H9 (cell line): ENCODE measurements around the gene OPRPN. TPM values are rescaled to one million over a fixed set of nuclear protein-coding genes. Genes with fewer than 3 reads are reported as not detected.

ENCODE experiments used
- DNase-seq: peaks from one replicate; pipeline ENCODE4 v3.0.0-alpha.2; 2017
- H2AFZ ChIP-seq: one replicate; pipeline ENCODE4 v1.6.1; 2013; ENCODE audit warnings: mild to moderate bottlenecking, low read length, control low read depth, moderate library complexity
- H2AK5ac ChIP-seq: 2 replicates; pipeline ENCODE4 v1.6.1; 2013; ENCODE audit warnings: low read length, control low read depth, mixed read lengths; ENCODE audit not compliant: insufficient read length
- H2BK120ac ChIP-seq: one replicate; pipeline ENCODE4 v1.6.1; 2013; ENCODE audit warnings: low read depth, mild to moderate bottlenecking, low read length, control low read depth, inconsistent platforms; ENCODE audit not compliant: poor library complexity, severe bottlenecking
- H2BK12ac ChIP-seq: 2 replicates; pipeline ENCODE4 v1.6.1; 2013; ENCODE audit warnings: low read length, control low read depth, mixed read lengths, low read depth; ENCODE audit not compliant: insufficient read length
- H2BK15ac ChIP-seq: 2 replicates; pipeline ENCODE4 v1.6.1; 2013; ENCODE audit warnings: low read depth, low read length, control low read depth
- H2BK20ac ChIP-seq: one replicate; pipeline ENCODE4 v1.6.1; 2013; ENCODE audit warnings: low read depth, mild to moderate bottlenecking, low read length, control low read depth, inconsistent platforms; ENCODE audit not compliant: poor library complexity, severe bottlenecking
- H2BK5ac ChIP-seq: 2 replicates; pipeline ENCODE4 v1.6.1; 2013; ENCODE audit warnings: low read length, control low read depth, mixed read lengths; ENCODE audit not compliant: insufficient read length
- H3K14ac ChIP-seq: 2 replicates; pipeline ENCODE4 v1.6.1; 2013; ENCODE audit warnings: low read length, control low read depth; ENCODE audit not compliant: insufficient read depth
- H3K18ac ChIP-seq: 2 replicates; pipeline ENCODE4 v1.6.1; 2013; ENCODE audit warnings: low read depth, mild to moderate bottlenecking, mixed read lengths, low read length, control low read depth; ENCODE audit not compliant: insufficient read length
- H3K23ac ChIP-seq: 2 replicates; pipeline ENCODE4 v1.6.1; 2013; ENCODE audit warnings: low read length, control low read depth, mixed read lengths, low read depth; ENCODE audit not compliant: insufficient read length
- H3K23me2 ChIP-seq: 2 replicates; pipeline ENCODE4 v1.6.1; 2013; ENCODE audit warnings: low read depth, mild to moderate bottlenecking, mixed read lengths, low read length, control low read depth; ENCODE audit not compliant: insufficient read length, poor library complexity, severe bottlenecking
- H3K27ac ChIP-seq: 2 replicates; pipeline ENCODE4 v1.5.1; 2013; ENCODE audit warnings: low read length, control low read depth, mixed read lengths, low read depth; ENCODE audit not compliant: insufficient read length
- H3K27me3 ChIP-seq: 2 replicates; pipeline ENCODE4 v1.6.1; 2013; ENCODE audit warnings: low read length, control low read depth, inconsistent platforms; ENCODE audit not compliant: insufficient read depth
- H3K4ac ChIP-seq: 2 replicates; pipeline ENCODE4 v1.6.1; 2013; ENCODE audit warnings: low read depth, mild to moderate bottlenecking, control low read depth, inconsistent platforms, low read length, moderate library complexity
- H3K4me1 ChIP-seq: 2 replicates; pipeline ENCODE4 v1.6.1; 2013; ENCODE audit warnings: low read length, control low read depth, inconsistent platforms; ENCODE audit not compliant: insufficient read depth
- H3K4me2 ChIP-seq: 2 replicates; pipeline ENCODE4 v1.6.1; 2013; ENCODE audit warnings: low read length, control low read depth, mixed read lengths; ENCODE audit not compliant: insufficient read length, insufficient read depth
- H3K56ac ChIP-seq: 2 replicates; pipeline ENCODE4 v1.6.1; 2013; ENCODE audit warnings: low read depth, mild to moderate bottlenecking, mixed read lengths, low read length, control low read depth; ENCODE audit not compliant: insufficient read length
- H3K79me1 ChIP-seq: 2 replicates; pipeline ENCODE4 v1.6.1; 2013; ENCODE audit warnings: low read depth, mild to moderate bottlenecking, moderate library complexity, low read length, control low read depth, inconsistent platforms; ENCODE audit not compliant: insufficient read depth, poor library complexity, severe bottlenecking
- H3K79me2 ChIP-seq: 2 replicates; pipeline ENCODE4 v1.6.1; 2013; ENCODE audit warnings: low read length, control low read depth, inconsistent platforms; ENCODE audit not compliant: insufficient read depth
- H3K9ac ChIP-seq: 2 replicates; pipeline ENCODE4 v1.6.1; 2013; ENCODE audit warnings: low read length, control low read depth, mixed read lengths; ENCODE audit not compliant: insufficient read length; ENCODE audit errors: extremely low read depth
- H3K9me3 ChIP-seq: one replicate; pipeline ENCODE4 v1.6.1; 2013; ENCODE audit warnings: low read depth, low read length, inconsistent platforms; ENCODE audit not compliant: control insufficient read depth
- H3T11ph ChIP-seq: one replicate; pipeline ENCODE4 v1.6.1; 2013; ENCODE audit warnings: mild to moderate bottlenecking, low read length, control low read depth, inconsistent platforms
- H4K20me1 ChIP-seq: one replicate; pipeline ENCODE4 v1.6.1; 2013; ENCODE audit not compliant: control insufficient read depth, insufficient read length, insufficient read depth
- H4K5ac ChIP-seq: 2 replicates; pipeline ENCODE4 v1.6.1; 2013; ENCODE audit warnings: low read depth, mild to moderate bottlenecking, mixed read lengths, low read length, control low read depth; ENCODE audit not compliant: insufficient read length
- H4K8ac ChIP-seq: replicated peaks from 2 replicates; pipeline ENCODE4 v1.6.1; 2013; ENCODE audit warnings: low read length, control low read depth, mixed read lengths, low read depth; ENCODE audit not compliant: insufficient read length
- H4K91ac ChIP-seq: 2 replicates; pipeline ENCODE4 v1.6.1; 2013; ENCODE audit warnings: low read depth, mild to moderate bottlenecking, moderate library complexity, mixed read lengths, low read length, control low read depth; ENCODE audit not compliant: insufficient read length
- H3K27ac Mint-ChIP-seq, 3 experiments: 2 replicates in 2 of 3; 3 replicates in 1 of 3; pipeline ENCODE4 v1.8.0; 2020 to 2021; ENCODE audit warnings: mixed read lengths in 3 of 3, mild to moderate bottlenecking in 1 of 3, moderate library complexity in 1 of 3
- H3K27me3 Mint-ChIP-seq: 2 replicates; pipeline ENCODE4 v1.8.0; 2021; ENCODE audit warnings: low read depth, mild to moderate bottlenecking, moderate library complexity, mixed read lengths
- H3K36me3 Mint-ChIP-seq, 3 experiments: 2 replicates in 2 of 3; 3 replicates in 1 of 3; pipeline ENCODE4 v1.8.0; 2020 to 2021; ENCODE audit warnings: low read depth in 3 of 3, mixed read lengths in 3 of 3; ENCODE audit not compliant: insufficient read depth in 1 of 3
- H3K4me1 Mint-ChIP-seq, 2 experiments: 2 replicates each; pipeline ENCODE4 v1.8.0; 2020; ENCODE audit warnings: mixed read lengths in 2 of 2
- H3K4me3 Mint-ChIP-seq, 2 experiments: 2 replicates in 1 of 2; 3 replicates in 1 of 2; pipeline ENCODE4 v1.8.0; 2020 to 2021; ENCODE audit warnings: mild to moderate bottlenecking in 2 of 2, mixed read lengths in 2 of 2, moderate library complexity in 1 of 2
- H3K9me3 Mint-ChIP-seq, 2 experiments: 2 replicates in 1 of 2; 3 replicates in 1 of 2; pipeline ENCODE4 v1.8.0; 2020; ENCODE audit warnings: mild to moderate bottlenecking in 2 of 2, mixed read lengths in 2 of 2, moderate library complexity in 1 of 2
- WGBS: extraction: QIAGEN DNeasy Blood & Tissue Kit; methylation state at CpG from one replicate; pipeline ENCODE4 v1.1.7; 2013; ENCODE audit warnings: missing lambda C conversion rate, low lambda C conversion rate, mixed read lengths; ENCODE audit not compliant: insufficient read length; ENCODE audit errors: extremely low coverage; 5-methylcytosine and 5-hydroxymethylcytosine counted together
- total RNA-seq: library from RNA; stranded (reverse); gene quantifications from 2 replicates; pipeline ENCODE4 v1.2.1, GENCODE V29; 2021
- TF ChIP-seq, protein P1 (sequence below): fragments of 200-600 bp; sonication (generic); conservative IDR thresholded peaks from 3 replicates; pipeline ENCODE4 v1.8.0; 2021; ENCODE audit warnings: antibody characterized with exemption, mild to moderate bottlenecking

OPRPN gene
- total RNA-seq, 1 experiment from 2014 or later = not detected

GRCh38 chr4:70364002-70364401, 33.7 kb upstream of the OPRPN start:
- H3K36me3 Mint-ChIP-seq = no peaks in the 10 kb centered on the region
- H3K4ac ChIP-seq = no peak overlapping the region
- no peak overlapping the region for H3K18ac ChIP-seq
- no CpG with 5 or more reads among the region's 5 CpGs for WGBS
- H3K4me1 Mint-ChIP-seq = no peaks in the 10 kb centered on the region
- no peaks in the 10 kb centered on the region for H3K9me3 Mint-ChIP-seq
- H2BK15ac ChIP-seq = no peak overlapping the region
- H3T11ph ChIP-seq = no peak overlapping the region
- H3K4me2 ChIP-seq = no peak overlapping the region
- no peak overlapping the region for H2BK5ac ChIP-seq
- no peaks in the 10 kb centered on the region for H3K23me2 ChIP-seq
- no peak overlapping the region for H4K8ac ChIP-seq
- no peak overlapping the region for H4K5ac ChIP-seq
- H3K79me1 ChIP-seq = no peaks in the 10 kb centered on the region
- no peak overlapping the region for H2AK5ac ChIP-seq
- TF ChIP-seq, protein P1, sequence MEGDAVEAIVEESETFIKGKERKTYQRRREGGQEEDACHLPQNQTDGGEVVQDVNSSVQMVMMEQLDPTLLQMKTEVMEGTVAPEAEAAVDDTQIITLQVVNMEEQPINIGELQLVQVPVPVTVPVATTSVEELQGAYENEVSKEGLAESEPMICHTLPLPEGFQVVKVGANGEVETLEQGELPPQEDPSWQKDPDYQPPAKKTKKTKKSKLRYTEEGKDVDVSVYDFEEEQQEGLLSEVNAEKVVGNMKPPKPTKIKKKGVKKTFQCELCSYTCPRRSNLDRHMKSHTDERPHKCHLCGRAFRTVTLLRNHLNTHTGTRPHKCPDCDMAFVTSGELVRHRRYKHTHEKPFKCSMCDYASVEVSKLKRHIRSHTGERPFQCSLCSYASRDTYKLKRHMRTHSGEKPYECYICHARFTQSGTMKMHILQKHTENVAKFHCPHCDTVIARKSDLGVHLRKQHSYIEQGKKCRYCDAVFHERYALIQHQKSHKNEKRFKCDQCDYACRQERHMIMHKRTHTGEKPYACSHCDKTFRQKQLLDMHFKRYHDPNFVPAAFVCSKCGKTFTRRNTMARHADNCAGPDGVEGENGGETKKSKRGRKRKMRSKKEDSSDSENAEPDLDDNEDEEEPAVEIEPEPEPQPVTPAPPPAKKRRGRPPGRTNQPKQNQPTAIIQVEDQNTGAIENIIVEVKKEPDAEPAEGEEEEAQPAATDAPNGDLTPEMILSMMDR = no peak
- no peak overlapping the region for H3K56ac ChIP-seq
- H2AFZ ChIP-seq = no peak overlapping the region
- H2BK20ac ChIP-seq = no peak overlapping the region
- H3K27me3 Mint-ChIP-seq = no peaks in the 10 kb centered on the region
- H2BK120ac ChIP-seq = no peak overlapping the region
- no peaks in the 10 kb centered on the region for H3K27me3 ChIP-seq
- no peak overlapping the region for H2BK12ac ChIP-seq
- no peak overlapping the region for H3K4me3 Mint-ChIP-seq
- no peaks in the 10 kb centered on the region for H4K20me1 ChIP-seq
- H3K27ac ChIP-seq = no peak overlapping the region
- no peak overlapping the region for H3K27ac Mint-ChIP-seq
- no peak overlapping the region for H3K9ac ChIP-seq
- no peaks in the 10 kb centered on the region for H3K4me1 ChIP-seq
- no peak overlapping the region for H4K91ac ChIP-seq
- H3K23ac ChIP-seq = no peak overlapping the region
- DNase-seq = no peak
- H3K79me2 ChIP-seq = no peaks in the 10 kb centered on the region
- H3K9me3 ChIP-seq = no peaks in the 10 kb centered on the region
- H3K14ac ChIP-seq = no peak overlapping the region
